GM19351 (cell line): ENCODE measurements around the gene NPDC1.

Experiments
- ATAC-seq: cut with Tn5 transposase; IDR thresholded peaks from one replicate; pipeline ENCODE4 v1.9.1; 2021; ENCODE audit warnings: mild to moderate bottlenecking, moderate library complexity; ENCODE audit not compliant: unreplicated experiment

The NPDC1 gene

GRCh38 chr9:137057545-137057944 is 11.6 kb upstream of the NPDC1 start:
- no peak for ATAC-seq

GRCh38 chr9:137056739-137057415 is 10.9 kb upstream of the NPDC1 start:
- ATAC-seq: no peak

GRCh38 chr9:137055385-137056364 is 9.7 kb upstream of the NPDC1 start:
- ATAC-seq: no peak

GRCh38 chr9:137054932-137055384 is 9.0 kb upstream of the NPDC1 start:
- no peak for ATAC-seq

- no peak for ATAC-seq
Measured at GRCh38 chr9:137053944-137054931, 8.3 kb upstream of the NPDC1 start, which contains the start of gene ENTPD2. ENTPD2 (minus strand) TSS chr9:137054061; CDS start chr9:137053997, 64 bp downstream.

- no peak for ATAC-seq
Measured at GRCh38 chr9:137052998-137053943, 7.3 kb upstream of the NPDC1 start.

GRCh38 chr9:137052293-137052692 is 6.3 kb upstream of the NPDC1 start:
- ATAC-seq: no peak

GRCh38 chr9:137051145-137051724 is 5.3 kb upstream of the NPDC1 start:
- ATAC-seq: no peak

- no peak for ATAC-seq
Measured at GRCh38 chr9:137050570-137050969, 4.6 kb upstream of the NPDC1 start.

GRCh38 chr9:137049544-137050449 is 3.8 kb upstream of the NPDC1 start:
- no peak for ATAC-seq

GRCh38 chr9:137048655-137049543 is 2.9 kb upstream of the NPDC1 start:
- no peak for ATAC-seq

- ATAC-seq: no peak
Measured at GRCh38 chr9:137045294-137046087, 486 bp downstream of the NPDC1 start.

GRCh38 chr9:137044502-137045177 is 1.3 kb downstream of the NPDC1 start:
- ATAC-seq: no peak

- ATAC-seq: no peak
Measured at GRCh38 chr9:137044037-137044436, 1.9 kb downstream of the NPDC1 start.
